Endodermal cell (in vitro differentiated cells): ENCODE data around the gene PRKG2. TPM values are rescaled to one million over a fixed set of nuclear protein-coding genes. Genes with fewer than 3 reads are reported as not detected.

ENCODE experiments used
- DNase-seq: peaks from one replicate; pipeline ENCODE4 v3.0.0-alpha.2; 2017
- H3K27ac ChIP-seq: 2 replicates; pipeline ENCODE4 v1.5.1; 2013; ENCODE audit warnings: mild to moderate bottlenecking, low read depth, low read length, moderate library complexity
- H3K27me3 ChIP-seq: 2 replicates; pipeline ENCODE4 v1.6.1; 2013; ENCODE audit warnings: mild to moderate bottlenecking, low read length, moderate library complexity; ENCODE audit not compliant: insufficient read depth, control insufficient read depth, poor library complexity, severe bottlenecking
- H3K36me3 ChIP-seq: 2 replicates; pipeline ENCODE4 v1.7.0; 2013; ENCODE audit warnings: mild to moderate bottlenecking, low read length, moderate library complexity; ENCODE audit not compliant: control insufficient read depth, insufficient read depth
- H3K4me1 ChIP-seq: one replicate; pipeline ENCODE4 v1.7.0; 2013; ENCODE audit warnings: low read length; ENCODE audit not compliant: control insufficient read depth, insufficient read depth
- H3K4me3 ChIP-seq: 2 replicates; pipeline ENCODE4 v1.5.1; 2013; ENCODE audit warnings: mild to moderate bottlenecking, low read length, moderate library complexity
- H3K9ac ChIP-seq: 2 replicates; pipeline ENCODE4 v1.6.1; 2013; ENCODE audit warnings: mild to moderate bottlenecking, low read length, moderate library complexity; ENCODE audit not compliant: poor library complexity, severe bottlenecking; ENCODE audit errors: extremely low read depth
- H3K9me3 ChIP-seq: 2 replicates; pipeline ENCODE4 v1.6.1; 2013; ENCODE audit warnings: mild to moderate bottlenecking, low read length, moderate library complexity; ENCODE audit not compliant: control insufficient read depth
- H3K27ac Mint-ChIP-seq: 2 replicates; pipeline ENCODE4 v1.8.0; 2020; ENCODE audit warnings: mixed read lengths
- H3K27me3 Mint-ChIP-seq: 2 replicates; pipeline ENCODE4 v1.8.0; 2021; ENCODE audit warnings: mild to moderate bottlenecking, mixed read lengths; ENCODE audit not compliant: insufficient read depth
- H3K36me3 Mint-ChIP-seq: 2 replicates; pipeline ENCODE4 v1.8.0; 2020; ENCODE audit warnings: low read depth, mixed read lengths
- H3K4me1 Mint-ChIP-seq: 2 replicates; pipeline ENCODE4 v1.8.0; 2020; ENCODE audit warnings: mixed read lengths
- H3K4me3 Mint-ChIP-seq: 2 replicates; pipeline ENCODE4 v1.8.0; 2020; ENCODE audit warnings: mild to moderate bottlenecking, moderate library complexity, mixed read lengths
- H3K9me3 Mint-ChIP-seq: 2 replicates; pipeline ENCODE4 v1.8.0; 2020; ENCODE audit warnings: mild to moderate bottlenecking, mixed read lengths
- CTCF ChIP-seq: fragments of 200-600 bp; sonication (generic); conservative IDR thresholded peaks from 2 replicates; pipeline ENCODE4 v1.5.0; 2021; ENCODE audit warnings: antibody characterized with exemption, mild to moderate bottlenecking
- WGBS, 2 experiments: methylation state at CpG; one replicate each; pipeline versions ENCODE4 v1.1.5 to v1.1.7; 2013; ENCODE audit warnings: missing lambda C conversion rate in 2 of 2, mixed read lengths in 1 of 2; ENCODE audit not compliant: insufficient coverage in 1 of 2, insufficient read length in 1 of 2; 5-methylcytosine and 5-hydroxymethylcytosine counted together
- total RNA-seq, 2 donors: library from RNA; stranded (reverse); fragmentation: NEBNext Ultra II Directional in 1 of 2; extraction: Animal tissue kit (Norgen Biotek cat#: 25700) in 1 of 2; gene quantifications; 2 replicates in 1 of 2; 3 replicates in 1 of 2; pipeline ENCODE4 v1.2.1, GENCODE V29; 2021

The PRKG2 gene
- total RNA-seq, 2 donors from 2014 or later: 1.3 to 2.4 TPM

GRCh38 chr4:81198609-81199008, 16.4 kb downstream of the PRKG2 start:
- H3K4me3 Mint-ChIP-seq: no peak overlapping the region
- TF ChIP-seq CTCF: no peak
- Histone ChIP-seq H3K36me3 (no peaks in the 10 kb centered on the region), H3K27me3 (peaks cover 20% of the 10 kb centered on the region), H3K4me3 (no peak overlapping the region), H3K27ac (no peak overlapping the region), H3K9me3 (no peaks in the 10 kb centered on the region), H3K4me1 (no peaks in the 10 kb centered on the region), H3K9ac (no peak overlapping the region)
- H3K36me3 Mint-ChIP-seq: no peaks in the 10 kb centered on the region
- H3K27ac Mint-ChIP-seq: no peak overlapping the region
- no peak for DNase-seq
- no peaks in the 10 kb centered on the region for H3K9me3 Mint-ChIP-seq
- peaks cover 9% of the 10 kb centered on the region for H3K27me3 Mint-ChIP-seq
- WGBS, 2 experiments: 90 to 100% methylated on average over 1 of the region's 1 CpG
- H3K4me1 Mint-ChIP-seq: no peaks in the 10 kb centered on the region

GRCh38 chr4:81197864-81198524, 17.0 kb downstream of the PRKG2 start:
- Histone ChIP-seq H3K27me3 (peaks cover 20% of the 10 kb centered on the region), H3K36me3 (no peaks in the 10 kb centered on the region), H3K9me3 (no peaks in the 10 kb centered on the region), H3K9ac (no peak overlapping the region), H3K27ac (no peak overlapping the region), H3K4me3 (no peak overlapping the region), H3K4me1 (no peaks in the 10 kb centered on the region)
- no peaks in the 10 kb centered on the region for H3K9me3 Mint-ChIP-seq
- H3K27ac Mint-ChIP-seq: no peak overlapping the region
- DNase-seq: no peak
- 80 to 84% methylated on average over 1 to 4 of the region's 4 CpGs for WGBS, 2 experiments
- no peak overlapping the region for H3K4me3 Mint-ChIP-seq
- no peaks in the 10 kb centered on the region for H3K36me3 Mint-ChIP-seq
- no peaks in the 10 kb centered on the region for H3K4me1 Mint-ChIP-seq
- no peak for TF ChIP-seq CTCF
- peaks cover 9% of the 10 kb centered on the region for H3K27me3 Mint-ChIP-seq

- 89 to 100% methylated on average over 2 to 3 of the region's 3 CpGs for WGBS, 2 experiments
- Histone ChIP-seq H3K9me3 (no peaks in the 10 kb centered on the region), H3K27ac (no peak overlapping the region), H3K27me3 (peaks cover 9% of the 10 kb centered on the region), H3K4me3 (no peak overlapping the region), H3K9ac (no peak overlapping the region), H3K36me3 (no peaks in the 10 kb centered on the region), H3K4me1 (no peaks in the 10 kb centered on the region)
- no peaks in the 10 kb centered on the region for H3K36me3 Mint-ChIP-seq
- no peak for DNase-seq
- TF ChIP-seq CTCF: no peak
- H3K9me3 Mint-ChIP-seq: peaks cover 2% of the 10 kb centered on the region
- no peak overlapping the region for H3K4me3 Mint-ChIP-seq
- H3K27me3 Mint-ChIP-seq: peaks cover 3% of the 10 kb centered on the region
- no peaks in the 10 kb centered on the region for H3K4me1 Mint-ChIP-seq
- H3K27ac Mint-ChIP-seq: no peak overlapping the region
These were observed 18.8 kb downstream of the PRKG2 start for GRCh38 chr4:81196126-81196650.
